Measurements from ENCODE around the gene HAS3.
A peak's percentile ranks its signal among the peaks of the same experiment; 100 is the strongest.

HAS3 gene

GRCh38 chr16:69089091-69089910 lies 16.2 kb upstream of the HAS3 start:
- peak in 1 of 56 donors; percentile 17 for DNase-seq

GRCh38 chr16:69093974-69094373 lies 11.5 kb upstream of the HAS3 start:
- DNase-seq = no peak

- DNase-seq = no peak
Measured at GRCh38 chr16:69094501-69094900, 11.0 kb upstream of the HAS3 start.

- no peak for DNase-seq
Measured at GRCh38 chr16:69095193-69095592, 10.3 kb upstream of the HAS3 start.

GRCh38 chr16:69100071-69100691 lies 5.3 kb upstream of the HAS3 start:
- peak in 2 of 56 donors; percentile 7 to 33 for DNase-seq

- no peak for DNase-seq
Measured at GRCh38 chr16:69106491-69107315, 1.2 kb downstream of the HAS3 start.

GRCh38 chr16:69107316-69107962 lies 2.0 kb downstream of the HAS3 start:
- no peak for DNase-seq

GRCh38 chr16:69108064-69108904 lies 2.8 kb downstream of the HAS3 start:
- DNase-seq = no peak

- DNase-seq = no peak
Measured at GRCh38 chr16:69108905-69109252, 3.4 kb downstream of the HAS3 start.

GRCh38 chr16:69109486-69110270 lies 4.2 kb downstream of the HAS3 start:
- no peak for DNase-seq

GRCh38 chr16:69110406-69110805 lies 5.0 kb downstream of the HAS3 start:
- no peak for DNase-seq

GRCh38 chr16:69111216-69111875 lies 5.9 kb downstream of the HAS3 start:
- DNase-seq = no peak

GRCh38 chr16:69111876-69112230 lies 6.4 kb downstream of the HAS3 start:
- DNase-seq = no peak

- DNase-seq = peak in 3 of 56 donors; percentile 10 to 30 (median 12)
Measured at GRCh38 chr16:69112285-69113129, 7.1 kb downstream of the HAS3 start.

GRCh38 chr16:69113216-69113615 lies 7.8 kb downstream of the HAS3 start:
- DNase-seq = no peak

GRCh38 chr16:69114346-69114975 lies 9.0 kb downstream of the HAS3 start:
- no peak for DNase-seq

GRCh38 chr16:69114976-69115355 lies 9.5 kb downstream of the HAS3 start:
- DNase-seq = no peak

- no peak for DNase-seq
Measured at GRCh38 chr16:69115361-69115760, 9.9 kb downstream of the HAS3 start.

Measured in amygdala (tissue), 56 donors.